Testis (tissue), 3 donors: Measurements from ENCODE around the gene DENND1A. TPM values are rescaled to one million over a fixed set of nuclear protein-coding genes. Genes with fewer than 3 reads are reported as not detected.
A peak's percentile ranks its signal among the peaks of the same experiment; 100 is the strongest.
"Not testable (repeated sequence)": the region's sequence is repeated elsewhere in the genome, so short reads cannot be mapped to it uniquely, and the experiment has no call there.

Experiments used
- DNase-seq: peaks from one replicate; pipeline ENCODE4 v3.0.0-alpha.2; 2019
- H3K27ac ChIP-seq, 2 donors: fragments of 200-600 bp; sonication (generic); one replicate each; pipeline ENCODE4 v1.5.1; 2019
- H3K27me3 ChIP-seq: fragments of 200-600 bp; sonication (generic); one replicate; pipeline ENCODE4 v1.5.1; 2019
- H3K36me3 ChIP-seq: fragments of 200-600 bp; sonication (generic); one replicate; pipeline ENCODE4 v1.5.1; 2017; ENCODE audit warnings: low read depth; ENCODE audit errors: missing control alignments
- H3K4me1 ChIP-seq: fragments of 200-600 bp; sonication (generic); one replicate; pipeline ENCODE4 v1.5.1; 2019
- H3K4me3 ChIP-seq, 2 donors: fragments of 200-600 bp; sonication (generic); one replicate each; pipeline ENCODE4 v1.5.1; 2017 to 2019
- H3K9me3 ChIP-seq: fragments of 200-600 bp; sonication (generic); one replicate; pipeline ENCODE4 v1.5.1; 2017
- POLR2A ChIP-seq: fragments of 450-650 bp; IDR thresholded peaks from one replicate; pipeline ENCODE4 v1.6.1; 2017; ENCODE audit warnings: antibody characterized with exemption, mild to moderate bottlenecking, moderate library complexity
- WGBS, 2 donors: methylation state at CpG; one replicate each; pipeline ENCODE4 v1.1.5; 2018; 5-methylcytosine and 5-hydroxymethylcytosine counted together
- intact Hi-C: fragments of 100-400 bp; cut with DNase I; formaldehyde crosslinking; loops from one replicate; pipeline ENCODE4 v1.15.1; 2023; ENCODE audit warnings: low total_unique reads
- polyA plus RNA-seq: library from polyadenylated mRNA; stranded (reverse); fragments of 350-450 nt; fragmentation: Illumina TruSeq; extraction: RNeasy Lipid Tissue Mini Kit (QIAGEN cat#74804); gene quantifications from one replicate; pipeline ENCODE4 v1.2.3, GENCODE V29; 2014; ENCODE audit warnings: low read depth, low replicate concordance; ENCODE audit not compliant: insufficient read depth
- total RNA-seq, 2 donors: library from RNA; depleted of rRNA; stranded (reverse); fragments of >200 nt; gene quantifications; one replicate each; pipeline ENCODE4 v1.2.3, GENCODE V29; 2016
- TF ChIP-seq, protein P1 (sequence below), 3 experiments: fragments of 450-650 bp in 2 of 3; fragments of 200-600 bp in 1 of 3; sonication (generic) in 1 of 3; IDR thresholded peaks; one replicate each; pipeline ENCODE4 v1.5.1; 2016 to 2019; ENCODE audit warnings: antibody characterized with exemption in 3 of 3, mild to moderate bottlenecking in 2 of 3, moderate library complexity in 1 of 3

Gene DENND1A
- total and polyA plus RNA-seq, 3 donors from 2014 or later, result 20.3 to 47.4 (median 44.9) TPM

DNA sequence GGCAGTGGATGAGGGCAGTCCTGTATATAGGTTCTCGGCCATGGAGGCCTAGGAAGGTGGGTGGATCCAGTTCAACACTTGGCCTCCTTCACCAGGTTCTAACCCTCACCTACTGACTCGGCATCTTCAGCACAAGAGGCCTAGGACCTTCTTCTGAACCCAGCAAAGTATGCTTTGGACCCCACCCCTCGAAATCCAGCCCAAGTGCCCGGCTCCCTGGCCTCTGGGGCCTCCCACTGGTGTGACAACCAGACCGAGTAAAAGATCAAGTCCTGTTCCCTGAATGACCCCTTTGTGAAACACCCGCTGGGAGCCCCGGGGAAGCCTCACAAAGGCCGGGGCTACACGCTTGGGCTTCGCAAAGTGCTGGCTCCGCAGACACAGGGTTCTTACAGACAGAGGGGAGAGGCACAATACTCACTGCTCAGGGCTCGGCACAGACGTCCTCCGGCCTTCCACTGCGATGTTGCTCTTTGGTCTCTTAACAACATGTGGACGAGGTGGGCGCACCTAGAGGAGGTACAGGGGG is 526.9 kb downstream of the DENND1A start:
- DNase-seq, result no peak
- Histone ChIP-seq H3K4me3 (no peak overlapping the region), H3K27me3 (no peaks in the 10 kb centered on the region), H3K4me1 (no peaks in the 10 kb centered on the region), H3K9me3 (no peaks in the 10 kb centered on the region), H3K36me3 (no peaks in the 10 kb centered on the region), H3K27ac (no peak overlapping the region)
- intact Hi-C loops, result no loop called here
- 88 to 99% methylated on average over 12 to 17 of the region's 17 CpGs for WGBS, 2 donors
- no peak for TF ChIP-seq POLR2A
- TF ChIP-seq, protein P1, sequence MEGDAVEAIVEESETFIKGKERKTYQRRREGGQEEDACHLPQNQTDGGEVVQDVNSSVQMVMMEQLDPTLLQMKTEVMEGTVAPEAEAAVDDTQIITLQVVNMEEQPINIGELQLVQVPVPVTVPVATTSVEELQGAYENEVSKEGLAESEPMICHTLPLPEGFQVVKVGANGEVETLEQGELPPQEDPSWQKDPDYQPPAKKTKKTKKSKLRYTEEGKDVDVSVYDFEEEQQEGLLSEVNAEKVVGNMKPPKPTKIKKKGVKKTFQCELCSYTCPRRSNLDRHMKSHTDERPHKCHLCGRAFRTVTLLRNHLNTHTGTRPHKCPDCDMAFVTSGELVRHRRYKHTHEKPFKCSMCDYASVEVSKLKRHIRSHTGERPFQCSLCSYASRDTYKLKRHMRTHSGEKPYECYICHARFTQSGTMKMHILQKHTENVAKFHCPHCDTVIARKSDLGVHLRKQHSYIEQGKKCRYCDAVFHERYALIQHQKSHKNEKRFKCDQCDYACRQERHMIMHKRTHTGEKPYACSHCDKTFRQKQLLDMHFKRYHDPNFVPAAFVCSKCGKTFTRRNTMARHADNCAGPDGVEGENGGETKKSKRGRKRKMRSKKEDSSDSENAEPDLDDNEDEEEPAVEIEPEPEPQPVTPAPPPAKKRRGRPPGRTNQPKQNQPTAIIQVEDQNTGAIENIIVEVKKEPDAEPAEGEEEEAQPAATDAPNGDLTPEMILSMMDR (IDR thresholded peaks at IDR 0.05), result no peak

DNA sequence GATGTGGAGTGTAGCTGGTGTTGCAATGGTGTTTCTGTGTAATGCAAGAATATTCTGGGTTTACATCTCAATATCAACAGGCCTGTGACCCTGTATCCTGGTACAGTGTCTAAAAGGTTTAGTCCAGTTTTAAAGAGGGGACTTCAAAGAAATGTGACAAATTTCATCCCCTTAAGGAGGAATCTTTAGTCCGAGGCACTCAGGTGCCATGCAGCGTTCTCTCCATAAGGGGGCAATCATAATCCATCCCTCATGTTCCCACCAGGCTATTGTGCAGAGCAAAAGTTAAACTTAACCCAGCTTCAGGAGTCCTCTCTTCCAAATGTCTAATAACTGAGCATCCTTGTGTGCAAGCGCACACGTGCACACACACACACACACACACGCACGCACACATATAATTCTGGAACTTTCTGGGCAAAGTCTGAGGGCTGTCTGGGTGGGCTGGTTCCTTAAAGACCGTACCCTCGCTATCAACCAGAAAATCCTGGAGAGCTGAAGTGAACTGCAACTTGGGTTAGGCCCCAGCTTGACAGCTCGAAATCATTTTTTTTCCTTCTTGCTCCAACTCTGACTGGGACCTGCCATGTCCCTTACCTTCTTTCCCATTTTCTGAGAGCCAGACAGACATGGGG is 527.9 kb downstream of the DENND1A start:
- WGBS, 2 donors, result 54 to 57% methylated on average over 7 to 9 of the region's 9 CpGs
- Histone ChIP-seq H3K4me1 (no peaks in the 10 kb centered on the region), H3K27ac (no peak overlapping the region), H3K36me3 (no peaks in the 10 kb centered on the region), H3K27me3 (no peaks in the 10 kb centered on the region), H3K4me3 (no peak overlapping the region), H3K9me3 (no peaks in the 10 kb centered on the region)
- DNase-seq, result peak; percentile 55
- TF ChIP-seq, protein P1 (IDR thresholded peaks at IDR 0.05), result peak; percentile 45 to 74 (median 58)
- no peak for TF ChIP-seq POLR2A
- intact Hi-C loops, result no loop called here

DNA sequence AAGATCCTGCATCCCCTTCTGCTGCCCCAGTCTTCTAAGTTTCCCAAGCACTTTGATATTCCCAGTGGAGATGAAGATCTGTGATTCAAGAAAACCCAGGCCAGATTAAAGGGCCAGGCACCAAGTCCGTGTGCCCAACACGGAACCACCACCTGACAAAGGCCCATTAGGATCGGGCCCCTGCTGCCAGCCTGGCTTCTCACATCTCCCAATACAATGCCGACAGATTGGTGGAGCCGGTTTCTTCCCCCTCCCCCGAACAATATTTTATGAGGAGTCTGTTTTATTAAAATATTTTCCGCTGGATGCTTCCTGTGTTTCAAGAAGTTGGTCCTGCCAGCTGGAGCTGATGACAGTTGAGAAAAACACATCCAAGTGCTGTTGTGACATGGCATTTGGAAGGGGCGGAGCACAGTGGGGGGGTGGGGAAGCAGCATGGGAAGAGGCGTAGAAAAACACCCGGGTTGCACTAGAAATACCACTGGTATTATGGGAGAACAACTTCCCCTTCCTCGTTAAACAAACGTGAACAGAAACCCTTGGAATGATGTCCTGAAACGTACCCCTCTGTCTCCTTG is 528.9 kb downstream of the DENND1A start:
- H3K27ac ChIP-seq, result no peak overlapping the region
- no peaks in the 10 kb centered on the region for H3K36me3 ChIP-seq
- intact Hi-C loops, result no loop called here
- DNase-seq, result no peak
- H3K4me3 ChIP-seq, result no peak overlapping the region
- no peaks in the 10 kb centered on the region for H3K4me1 ChIP-seq
- no peak for TF ChIP-seq POLR2A
- TF ChIP-seq, protein P1 (IDR thresholded peaks at IDR 0.05), result no peak
- 90% methylated on average over 13 of the region's 13 CpGs for WGBS, 2 donors
- no peaks in the 10 kb centered on the region for H3K27me3 ChIP-seq
- no peaks in the 10 kb centered on the region for H3K9me3 ChIP-seq

DNA sequence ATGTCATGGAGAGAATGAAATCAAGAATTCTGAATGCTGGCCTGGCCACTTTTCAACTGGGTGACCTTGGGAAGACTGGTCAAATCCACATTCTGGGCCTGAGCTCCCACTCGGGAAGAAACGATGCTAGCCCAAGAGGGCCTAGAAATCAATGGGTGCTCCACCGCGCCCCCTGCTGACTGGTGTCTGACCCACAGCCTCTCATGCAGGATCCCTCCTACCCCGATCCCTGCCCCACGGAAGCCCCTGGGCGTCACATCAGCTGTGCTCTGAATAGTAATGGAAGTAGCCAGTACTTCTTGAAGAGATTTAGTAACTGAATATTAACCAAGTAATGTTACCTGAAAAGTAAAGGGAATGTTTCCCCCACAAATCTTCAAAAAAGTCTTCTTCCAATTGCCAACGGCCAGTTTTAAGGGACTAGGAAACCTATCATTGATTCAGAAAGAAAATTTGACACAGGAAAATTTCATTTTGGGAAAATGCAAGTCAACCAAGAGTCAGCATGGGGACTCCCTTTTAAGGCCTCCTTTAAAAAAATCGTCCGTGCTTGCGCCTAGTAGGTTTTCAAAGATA is 530.0 kb downstream of the DENND1A start:
- no peak overlapping the region for H3K27ac ChIP-seq
- peak; percentile 57 for DNase-seq
- no peak overlapping the region for H3K4me3 ChIP-seq
- WGBS, 2 donors, result 72 to 81% methylated on average over 11 of the region's 11 CpGs
- intact Hi-C loops, result no loop called here
- TF ChIP-seq, protein P1 (IDR thresholded peaks at IDR 0.05), result peak in 2 of 3 experiments; percentile 26 to 47
- no peak for TF ChIP-seq POLR2A
- no peaks in the 10 kb centered on the region for H3K27me3 ChIP-seq
- H3K9me3 ChIP-seq, result no peaks in the 10 kb centered on the region
- no peaks in the 10 kb centered on the region for H3K36me3 ChIP-seq
- H3K4me1 ChIP-seq, result no peaks in the 10 kb centered on the region

DNA sequence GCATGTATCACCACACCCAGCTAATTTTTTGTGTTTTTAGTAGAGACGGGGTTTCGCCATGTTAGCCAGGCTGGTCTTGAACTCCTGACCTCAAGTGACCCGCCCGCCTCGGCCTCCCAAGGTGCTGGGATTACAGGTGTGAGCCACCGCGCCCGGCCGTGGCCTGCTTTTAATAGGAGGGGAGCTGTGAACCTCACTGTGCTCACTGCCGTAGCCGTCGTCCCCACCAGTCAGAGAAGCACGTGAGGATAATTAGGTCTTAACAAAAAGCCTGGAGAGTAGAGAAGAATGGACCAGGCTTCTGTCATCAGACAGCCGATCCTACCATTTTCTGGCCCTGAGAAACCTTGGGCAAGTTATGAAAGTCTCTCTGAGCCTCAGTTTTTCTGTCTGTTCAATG is 531.0 kb downstream of the DENND1A start:
- H3K9me3 ChIP-seq, DNase-seq, intact Hi-C loops, H3K4me3 ChIP-seq, H3K4me1 ChIP-seq, H3K27ac ChIP-seq, H3K36me3 ChIP-seq, H3K27me3 ChIP-seq: not testable (repeated sequence)
- 90 to 96% methylated on average over 14 of the region's 14 CpGs for WGBS, 2 donors
